ENCODE measurements around the gene TSEN2. TPM values are rescaled to one million over a fixed set of nuclear protein-coding genes. Genes with fewer than 3 reads are reported as not detected.
"Not testable (repeated sequence)": the region's sequence is repeated elsewhere in the genome, so short reads cannot be mapped to it uniquely, and the experiment has no call there.

Gene TSEN2
- total and polyA plus RNA-seq, 9 donors = 13.2 to 27.4 (median 23.2) TPM

GRCh38 chr3:12456441-12456840, 27.8 kb upstream of the TSEN2 start:
- 87 to 97% (median 89%) methylated on average over 3 of the region's 3 CpGs for WGBS, 3 donors
- Histone ChIP-seq H3K36me3 (no peaks in the 10 kb centered on the region), H3K27me3 (no peaks in the 10 kb centered on the region), H3K27ac (no peak overlapping the region), H3K4me3 (no peak overlapping the region), H3K4me1 (ENCODE audit: insufficient read depth) (no peaks in the 10 kb centered on the region), H3K9me3 (no peaks in the 10 kb centered on the region)
- no peak for TF ChIP-seq POLR2A (IDR thresholded peaks at IDR 0.05)
- no peak for TF ChIP-seq EP300 (IDR thresholded peaks at IDR 0.05)
- TF ChIP-seq, protein P1, sequence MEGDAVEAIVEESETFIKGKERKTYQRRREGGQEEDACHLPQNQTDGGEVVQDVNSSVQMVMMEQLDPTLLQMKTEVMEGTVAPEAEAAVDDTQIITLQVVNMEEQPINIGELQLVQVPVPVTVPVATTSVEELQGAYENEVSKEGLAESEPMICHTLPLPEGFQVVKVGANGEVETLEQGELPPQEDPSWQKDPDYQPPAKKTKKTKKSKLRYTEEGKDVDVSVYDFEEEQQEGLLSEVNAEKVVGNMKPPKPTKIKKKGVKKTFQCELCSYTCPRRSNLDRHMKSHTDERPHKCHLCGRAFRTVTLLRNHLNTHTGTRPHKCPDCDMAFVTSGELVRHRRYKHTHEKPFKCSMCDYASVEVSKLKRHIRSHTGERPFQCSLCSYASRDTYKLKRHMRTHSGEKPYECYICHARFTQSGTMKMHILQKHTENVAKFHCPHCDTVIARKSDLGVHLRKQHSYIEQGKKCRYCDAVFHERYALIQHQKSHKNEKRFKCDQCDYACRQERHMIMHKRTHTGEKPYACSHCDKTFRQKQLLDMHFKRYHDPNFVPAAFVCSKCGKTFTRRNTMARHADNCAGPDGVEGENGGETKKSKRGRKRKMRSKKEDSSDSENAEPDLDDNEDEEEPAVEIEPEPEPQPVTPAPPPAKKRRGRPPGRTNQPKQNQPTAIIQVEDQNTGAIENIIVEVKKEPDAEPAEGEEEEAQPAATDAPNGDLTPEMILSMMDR (IDR thresholded peaks at IDR 0.05) = no peak
- DNase-seq = no peak
- intact Hi-C loops (cut with DNase I) = no loop called here

- H3K36me3 ChIP-seq; H3K4me1 ChIP-seq (ENCODE audit: insufficient read depth); H3K4me3 ChIP-seq; H3K9me3 ChIP-seq; intact Hi-C loops (cut with DNase I); H3K27me3 ChIP-seq; H3K27ac ChIP-seq; DNase-seq: not testable (repeated sequence)
- 72 to 96% (median 73%) methylated on average over 4 of the region's 4 CpGs for WGBS, 3 donors
These were observed 26.9 kb upstream of the TSEN2 start for GRCh38 chr3:12457380-12457779.

- TF ChIP-seq POLR2A (IDR thresholded peaks at IDR 0.05) (no peak), EP300 (IDR thresholded peaks at IDR 0.05) (no peak)
- TF ChIP-seq, protein P1 (IDR thresholded peaks at IDR 0.05) = no peak
- Histone ChIP-seq H3K9me3 (no peaks in the 10 kb centered on the region), H3K27ac (no peak overlapping the region), H3K27me3 (no peaks in the 10 kb centered on the region), H3K4me1 (ENCODE audit: insufficient read depth) (no peaks in the 10 kb centered on the region), H3K4me3 (no peak overlapping the region), H3K36me3 (no peaks in the 10 kb centered on the region)
- intact Hi-C loops (cut with DNase I) = no loop called here
- WGBS, 3 donors = 71 to 89% (median 88%) methylated on average over 8 of the region's 8 CpGs
- no peak for DNase-seq
These were observed 25.4 kb upstream of the TSEN2 start for GRCh38 chr3:12458901-12459300.

- TF ChIP-seq, protein P1 (IDR thresholded peaks at IDR 0.05) = no peak
- TF ChIP-seq EP300 (IDR thresholded peaks at IDR 0.05) (no peak), POLR2A (IDR thresholded peaks at IDR 0.05) (no peak)
- H3K27ac ChIP-seq = no peak overlapping the region
- no peaks in the 10 kb centered on the region for H3K27me3 ChIP-seq
- intact Hi-C loops (cut with DNase I) = no loop called here
- H3K4me1 ChIP-seq (ENCODE audit: insufficient read depth) = no peaks in the 10 kb centered on the region
- H3K9me3 ChIP-seq = no peaks in the 10 kb centered on the region
- no peaks in the 10 kb centered on the region for H3K36me3 ChIP-seq
- no peak for DNase-seq
- WGBS, 3 donors = 78 to 84% (median 79%) methylated on average over 3 of the region's 3 CpGs
- no peak overlapping the region for H3K4me3 ChIP-seq
These were observed 24.2 kb upstream of the TSEN2 start for GRCh38 chr3:12460127-12460526.

DNA sequence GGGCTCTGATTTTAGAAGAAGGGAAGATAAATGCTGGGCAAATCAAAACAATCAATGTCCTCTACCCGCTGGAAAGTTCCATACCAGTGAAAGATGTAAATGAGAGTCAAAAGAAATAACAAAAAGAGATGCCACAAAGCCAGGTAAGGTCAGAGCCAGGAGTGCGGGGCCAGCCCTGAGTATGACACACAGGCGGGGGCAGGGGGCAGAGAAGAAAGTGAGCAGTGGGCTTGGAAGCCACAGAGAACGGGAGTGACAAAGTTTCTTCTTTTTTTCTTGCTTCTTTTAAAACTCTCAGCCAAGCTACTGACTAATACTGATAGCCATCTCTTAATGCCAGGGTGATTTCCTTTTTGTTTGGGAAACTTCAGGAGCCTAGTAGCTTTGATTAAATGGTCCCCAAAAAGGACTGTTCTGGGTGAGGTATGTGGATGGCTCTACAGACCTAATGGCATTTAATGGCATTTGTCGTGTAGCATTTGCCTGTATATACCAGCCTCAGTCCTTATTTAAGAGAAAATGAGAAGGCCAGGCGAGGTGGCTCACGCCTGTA, 23.1 kb upstream of the TSEN2 start:
- Histone ChIP-seq H3K36me3 (no peaks in the 10 kb centered on the region), H3K9me3 (no peaks in the 10 kb centered on the region), H3K4me1 (ENCODE audit: insufficient read depth) (peaks cover 2% of the 10 kb centered on the region), H3K27me3 (no peaks in the 10 kb centered on the region), H3K27ac (no peak overlapping the region), H3K4me3 (no peak overlapping the region)
- DNase-seq = no peak
- intact Hi-C loops (cut with DNase I) = no loop called here
- TF ChIP-seq POLR2A (IDR thresholded peaks at IDR 0.05) = no peak
- TF ChIP-seq EP300 (IDR thresholded peaks at IDR 0.05) = no peak
- TF ChIP-seq, protein P1 (IDR thresholded peaks at IDR 0.05) = no peak
- 94 to 98% (median 96%) methylated on average over 7 of the region's 7 CpGs for WGBS, 3 donors
